Left colon (tissue), 2 donors: ENCODE measurements around the gene GDAP2. TPM values are rescaled to one million over a fixed set of nuclear protein-coding genes. Genes with fewer than 3 reads are reported as not detected.

Experiments used
- ATAC-seq: fragments of 200-7000 bp; cut with Tn5 transposase; one replicate; pipeline ENCODE4 v1.9.1; 2020; ENCODE audit warnings: mild to moderate bottlenecking, moderate library complexity
- DNase-seq, 2 donors: peaks; one replicate each; pipeline ENCODE4 v3.0.0-alpha.2; 2020
- intact Hi-C, 2 donors: fragments of 100-400 bp; cut with DNase I in 1 of 2; cut with micrococcal nuclease in 1 of 2; formaldehyde crosslinking; loops; one replicate each; pipeline versions ENCODE4 v1.11.2 to v1.14.0; 2022; cut with DNase I, micrococcal nuclease
- total RNA-seq, 2 donors: library from RNA; stranded (reverse); fragmentation: NEBNext Ultra II Directional; extraction: Animal tissue kit (Norgen Biotek cat#: 25700); gene quantifications; one replicate each; pipeline ENCODE4 v1.2.1, GENCODE V29; 2021
- donor health status: DM: no; HTN: no; CAD: no.
- donor health status: DM: yes; HTN: yes; CAD: no.

GDAP2 gene
- total RNA-seq, 2 donors from 2014 or later = 31.0 to 33.3 TPM

DNA sequence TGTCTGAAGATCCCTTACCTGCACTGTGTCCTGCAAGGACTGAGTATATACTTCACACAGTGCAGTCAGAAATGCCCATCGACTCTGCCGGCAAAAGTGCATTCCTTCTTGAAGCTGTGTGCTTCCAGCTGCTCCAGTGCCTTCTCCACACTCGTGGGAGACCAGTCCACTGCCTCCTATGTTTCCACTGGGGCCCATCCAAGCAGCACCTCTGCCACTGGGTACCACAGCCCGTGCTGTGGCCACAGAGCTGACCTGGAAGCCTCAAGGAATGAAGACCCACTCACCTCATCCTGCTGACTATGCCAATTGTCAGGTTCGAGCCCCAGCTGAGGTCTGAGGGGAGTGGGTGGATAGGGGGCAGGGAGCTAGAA, 108.1 kb downstream of the GDAP2 start:
- intact Hi-C loops = no loop called here
- ATAC-seq = no peak
- DNase-seq = no peak

GRCh38 chr1:117820694-117821381, 108.6 kb downstream of the GDAP2 start:
- intact Hi-C loops = no loop called here
- DNase-seq = no peak
- no peak for ATAC-seq

GRCh38 chr1:117820096-117820495, 109.3 kb downstream of the GDAP2 start:
- ATAC-seq (no peak), DNase-seq (no peak)
- intact Hi-C loops = no loop called here

DNA sequence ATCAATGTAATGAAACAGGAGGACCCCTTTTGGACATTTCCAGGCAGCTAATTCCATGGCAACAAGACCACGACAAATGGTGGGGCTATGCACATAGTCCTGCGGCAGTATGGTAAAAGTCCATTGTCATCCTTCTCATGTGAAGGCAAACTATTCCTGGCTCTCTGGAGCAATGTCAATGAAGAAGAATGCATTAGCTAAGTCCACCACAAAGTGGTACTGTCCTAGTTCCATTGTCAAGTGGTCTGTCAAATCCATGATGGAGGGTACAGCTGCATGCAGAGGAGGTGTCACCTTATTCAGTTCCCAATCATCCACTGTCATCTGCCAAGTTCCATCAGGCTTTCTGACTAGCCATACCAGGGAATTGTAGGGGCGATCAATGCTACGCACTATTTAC, 110.1 kb downstream of the GDAP2 start:
- intact Hi-C loops = no loop called here
- ATAC-seq (no peak), DNase-seq (no peak)

DNA sequence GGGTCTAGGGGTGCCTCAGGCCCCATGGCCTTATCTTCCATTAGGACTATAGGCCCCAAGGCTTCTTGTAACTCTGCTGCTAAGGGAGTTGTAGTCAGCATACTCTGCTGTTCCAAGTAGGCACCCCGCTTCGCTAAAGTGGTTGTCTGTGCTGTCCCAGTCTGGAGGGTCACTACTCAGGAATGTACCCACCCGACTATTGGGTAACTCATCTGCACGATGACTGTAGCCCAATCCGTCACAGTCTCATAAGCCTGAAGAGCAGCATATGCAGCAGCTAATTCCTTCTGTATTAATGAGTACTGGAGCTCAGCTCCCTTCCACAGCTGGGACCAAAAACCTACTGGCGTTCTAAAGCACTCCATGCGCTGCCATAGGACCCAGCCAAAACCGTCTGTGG, 111.0 kb downstream of the GDAP2 start:
- ATAC-seq (no peak), DNase-seq (no peak)
- intact Hi-C loops = no loop called here

GRCh38 chr1:117817629-117818028, 111.8 kb downstream of the GDAP2 start:
- intact Hi-C loops = no loop called here
- ATAC-seq (no peak), DNase-seq (no peak)

GRCh38 chr1:117815926-117816325, 113.5 kb downstream of the GDAP2 start:
- no peak for ATAC-seq
- no peak for DNase-seq
- intact Hi-C loops = no loop called here

DNA sequence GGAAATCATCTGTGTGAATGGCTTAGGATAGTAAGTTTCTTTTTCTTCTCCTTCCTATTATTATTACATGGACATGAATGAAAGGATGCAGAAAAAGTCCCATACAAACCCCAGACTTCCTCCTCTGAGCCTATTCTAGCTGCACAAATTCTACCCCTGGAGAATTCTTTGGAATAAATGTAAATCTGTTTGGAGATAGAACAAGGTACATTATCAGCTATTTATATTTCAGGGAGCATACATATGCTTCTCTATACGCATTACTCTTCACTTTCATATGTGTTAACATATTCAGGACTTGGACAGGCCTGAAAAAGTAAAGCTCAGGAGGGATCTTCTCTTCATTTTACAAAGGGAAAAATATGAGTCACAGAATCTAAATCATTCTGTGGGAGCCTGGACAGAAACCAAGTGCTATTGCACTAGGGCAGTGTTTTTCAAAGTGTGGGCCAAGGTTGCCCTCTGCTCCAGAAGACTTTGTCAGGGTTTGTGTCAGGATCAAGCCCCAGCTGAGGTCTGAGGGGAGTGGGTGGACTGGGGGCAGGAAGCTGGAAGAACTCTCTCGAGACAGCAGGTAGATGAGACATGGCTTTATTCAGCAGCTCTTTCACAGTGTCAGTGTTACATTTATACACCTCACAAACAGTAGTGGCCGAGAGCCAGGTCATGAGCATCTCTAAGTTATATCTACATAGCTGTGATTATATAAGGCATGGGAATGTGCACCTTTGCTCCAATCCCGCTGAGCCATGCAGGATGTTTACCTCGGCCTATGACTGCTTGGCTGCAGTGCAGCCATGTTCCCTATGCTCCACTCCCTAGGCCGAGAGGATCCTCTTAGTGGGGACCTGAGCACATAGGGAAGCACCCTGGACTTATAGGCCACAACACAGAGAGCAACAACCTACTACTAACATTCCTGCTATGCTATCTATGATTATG, 114.3 kb downstream of the GDAP2 start:
- ATAC-seq (no peak), DNase-seq (no peak)
- intact Hi-C loops = no loop called here

Other genes starting within 250 kb of the GDAP2 start
- 10 to 100 TPM; 11.8 to 14.5 TPM for gene WDR3, start 118 bp upstream of the GDAP2 start, total RNA-seq